ENCODE measurements around the gene DOC2B. TPM values are rescaled to one million over a fixed set of nuclear protein-coding genes. Genes with fewer than 3 reads are reported as not detected.
"Not testable (repeated sequence)": the region's sequence is repeated elsewhere in the genome, so short reads cannot be mapped to it uniquely, and the experiment has no call there.

Gene DOC2B
- total RNA-seq, 1 experiment from 2014 or later: not detected

DNA sequence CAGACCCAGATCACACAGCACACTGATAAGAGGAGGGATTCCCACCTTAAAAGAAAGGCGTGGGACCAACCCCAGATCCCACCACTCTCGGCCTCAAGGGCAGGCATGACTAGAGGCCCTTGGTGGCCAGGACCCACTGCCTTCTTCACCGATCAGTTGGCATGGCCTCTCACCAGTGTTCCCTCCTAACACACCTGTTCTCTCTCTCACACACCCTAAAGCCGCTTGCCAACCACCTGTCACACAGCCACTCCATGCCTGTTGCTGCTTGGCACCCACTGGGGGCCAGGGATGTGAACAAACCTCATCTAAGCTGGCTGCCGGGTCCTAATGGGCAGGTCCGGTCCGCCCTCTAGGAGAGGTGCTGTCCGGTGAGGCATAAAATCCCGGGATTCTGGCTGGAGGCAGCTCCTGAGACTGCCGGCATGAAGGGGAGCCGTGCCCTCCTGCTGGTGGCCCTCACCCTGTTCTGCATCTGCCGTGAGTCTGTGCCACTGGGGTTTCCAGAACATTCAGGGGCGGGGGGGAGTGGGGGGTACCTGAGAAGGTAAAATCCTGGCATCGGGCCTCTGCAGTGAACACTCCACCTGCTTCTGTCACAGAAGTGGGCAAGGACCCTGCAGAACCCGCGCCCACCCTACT lies 44.2 kb downstream of the DOC2B start, which contains the start of gene SCGB1C2:
Gene SCGB1C2, plus strand, starts transcription at position 404 of the 642 bp plus-strand sequence. Its CDS starts 22 bp downstream, at position 426.
- in situ Hi-C loops (cut with HindIII; ENCODE audit: low sequenced_read_pairs): not testable (repeated sequence)

DNA sequence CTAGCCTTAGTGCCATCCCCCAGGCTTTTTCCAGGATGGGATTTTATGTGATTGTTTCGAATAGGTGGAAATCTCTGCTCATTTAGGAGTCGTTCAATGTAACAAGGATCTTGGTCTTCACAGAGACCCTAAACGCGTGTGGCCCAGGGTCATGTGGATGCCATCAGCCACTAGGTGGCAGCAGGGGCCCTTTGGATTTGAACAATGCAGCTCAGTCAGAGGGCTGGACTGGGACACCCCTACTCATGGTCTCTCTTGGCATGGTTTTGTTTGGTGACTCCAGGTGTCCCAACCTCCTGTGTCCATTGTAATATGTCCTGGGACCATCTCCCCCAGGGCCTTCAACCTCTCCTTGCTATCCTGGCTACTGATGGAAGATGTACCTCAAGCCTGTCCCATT lies 44.9 kb downstream of the DOC2B start:
- DNase-seq (ENCODE audit: low spot score); in situ Hi-C loops (cut with HindIII; ENCODE audit: low sequenced_read_pairs): not testable (repeated sequence)

More for the DNA sequence above, 44.2 kb downstream of the DOC2B start, which contains the start of gene SCGB1C2:
- not testable (repeated sequence) for DNase-seq (ENCODE audit: low spot score)

DNA sequence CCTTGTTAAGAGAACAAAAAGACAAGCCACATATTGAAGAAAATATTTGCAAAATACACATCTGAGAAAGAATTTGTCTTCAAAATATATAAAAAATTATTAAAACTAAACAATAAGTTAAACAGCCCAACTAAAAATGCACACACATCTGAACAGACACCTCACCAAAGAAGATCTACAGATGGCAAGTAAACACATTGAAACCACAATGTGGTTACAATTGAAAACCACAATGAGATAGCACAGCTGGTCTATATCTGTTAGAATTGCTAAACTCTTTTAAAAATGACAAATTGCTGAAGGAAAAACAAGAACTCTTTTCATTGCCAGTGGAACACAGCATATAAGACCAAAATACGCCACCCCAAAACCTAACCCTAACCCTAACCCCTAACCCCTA lies 45.6 kb downstream of the DOC2B start:
- DNase-seq (ENCODE audit: low spot score); in situ Hi-C loops (cut with HindIII; ENCODE audit: low sequenced_read_pairs): not testable (repeated sequence)

DNA sequence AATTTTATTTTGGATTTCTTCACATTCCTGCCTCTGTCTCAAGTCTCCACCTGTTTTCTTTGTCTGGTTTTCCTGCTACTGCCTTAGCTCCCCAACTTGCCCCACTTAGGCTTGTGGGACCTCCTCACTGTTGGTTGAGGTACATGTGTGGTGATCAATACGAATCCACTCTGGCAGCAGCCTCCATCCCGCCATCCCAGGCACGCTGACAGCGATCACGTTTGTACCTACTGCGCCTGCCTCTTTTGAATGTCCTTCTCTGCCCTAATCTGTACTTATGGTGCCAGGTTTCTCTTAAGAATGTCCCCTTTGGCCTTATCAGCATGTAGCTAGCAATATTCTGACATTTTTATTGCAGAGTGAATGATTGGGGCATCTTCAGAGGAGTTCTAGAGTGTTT lies 46.4 kb downstream of the DOC2B start:
- DNase-seq (ENCODE audit: low spot score); in situ Hi-C loops (cut with HindIII; ENCODE audit: low sequenced_read_pairs): not testable (repeated sequence)

DNA sequence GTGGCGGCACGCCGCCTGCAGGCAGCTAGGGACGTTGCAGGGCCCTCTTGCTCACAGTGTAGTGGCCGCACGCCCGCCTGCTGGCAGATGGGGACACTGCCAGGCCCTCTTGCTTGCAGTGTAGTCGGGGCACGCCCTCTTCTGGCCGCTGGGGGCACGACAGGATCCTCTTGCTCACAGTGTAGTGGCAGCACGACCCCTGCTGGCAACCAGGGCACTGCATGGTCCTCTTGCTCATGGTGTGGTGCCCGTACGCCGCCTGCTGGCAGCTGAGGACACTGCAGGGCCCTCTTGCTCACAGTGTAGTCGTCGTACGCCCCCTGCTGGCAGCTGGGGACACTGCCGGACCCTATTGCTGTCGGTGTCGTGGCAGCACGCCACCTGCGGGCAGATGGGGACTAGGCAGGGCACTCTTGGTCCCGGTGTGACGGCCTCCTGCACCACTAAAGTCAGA lies 47.1 kb downstream of the DOC2B start:
- in situ Hi-C loops (cut with HindIII; ENCODE audit: low sequenced_read_pairs); DNase-seq (ENCODE audit: low spot score): not testable (repeated sequence)

DNA sequence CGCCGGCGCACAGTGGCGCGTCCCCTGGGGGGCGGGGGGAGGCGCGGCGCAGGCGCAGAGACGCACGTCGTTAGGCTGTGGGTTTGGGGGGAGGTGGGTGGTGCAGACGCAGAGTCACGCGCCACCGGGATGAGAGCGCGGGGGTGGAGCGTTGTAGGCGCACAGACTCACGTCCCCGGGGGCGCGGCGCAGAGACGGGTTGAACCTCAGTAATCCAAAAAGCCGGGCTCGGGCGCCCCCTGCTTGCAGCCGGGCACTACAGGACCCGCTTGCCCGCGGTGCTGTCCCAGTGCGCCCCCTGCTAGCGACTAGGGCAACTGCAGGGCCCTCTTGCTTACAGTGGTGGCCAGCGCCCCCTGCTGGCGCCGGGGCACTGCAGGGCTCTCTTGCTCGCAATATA lies 47.5 kb downstream of the DOC2B start:
- DNase-seq (ENCODE audit: low spot score); in situ Hi-C loops (cut with HindIII; ENCODE audit: low sequenced_read_pairs): not testable (repeated sequence)

DNA sequence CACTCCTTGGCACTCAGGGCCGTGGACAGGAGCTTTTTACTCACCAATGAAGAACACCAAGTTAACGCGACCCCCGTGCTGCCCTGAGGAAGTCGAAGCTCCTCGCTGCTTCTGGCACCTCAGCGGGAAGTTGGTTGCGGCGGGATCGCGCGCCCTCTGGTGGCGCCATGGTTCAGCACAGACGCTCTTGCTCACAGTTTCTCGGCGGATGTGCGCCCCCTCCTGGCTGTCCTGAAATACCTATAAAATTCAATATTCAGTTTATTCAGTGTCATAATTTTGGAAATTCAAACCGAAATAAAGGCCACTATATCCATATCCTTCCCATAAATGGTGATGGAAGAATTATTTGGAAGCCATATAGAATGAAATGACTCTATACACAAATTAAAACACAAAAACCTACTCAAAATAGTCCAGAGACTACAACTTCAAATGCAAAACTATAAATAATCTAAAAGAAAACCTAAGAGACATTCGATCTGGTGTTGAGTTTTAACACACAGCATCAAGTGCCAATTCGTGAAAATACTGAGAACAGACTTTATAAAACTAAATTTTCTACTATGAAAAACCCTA lies 63.0 kb downstream of the DOC2B start:
- in situ Hi-C loops (cut with HindIII; ENCODE audit: low sequenced_read_pairs): not testable (repeated sequence)

DNA sequence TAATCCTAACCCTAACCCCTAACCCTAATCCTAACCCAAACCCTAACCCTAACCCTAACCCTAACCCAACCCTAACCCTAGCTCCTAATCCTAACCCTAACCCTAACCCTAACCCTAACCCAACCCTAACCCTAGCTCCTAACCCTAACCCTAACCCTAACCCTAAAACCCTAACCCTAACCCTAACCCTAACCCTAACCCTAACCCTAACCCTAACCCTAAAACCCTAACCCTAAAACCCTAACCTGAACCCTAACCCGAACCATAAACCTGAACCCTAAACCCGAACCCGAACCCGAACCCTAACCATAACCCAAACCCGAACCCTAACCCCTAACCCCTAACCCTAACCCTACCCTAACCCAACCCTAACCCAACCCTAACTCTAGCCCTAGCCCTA lies 68.3 kb downstream of the DOC2B start:
- DNase-seq (ENCODE audit: low spot score); in situ Hi-C loops (cut with HindIII; ENCODE audit: low sequenced_read_pairs): not testable (repeated sequence)

More for the DNA sequence above, 63.0 kb downstream of the DOC2B start:
- not testable (repeated sequence) for DNase-seq (ENCODE audit: low spot score)

Other genes with a start within 250 kb of the DOC2B start
- gene SCGB1C2, start 44.1 kb downstream of the DOC2B start, total RNA-seq (2014; rRNA removed; shearing (Covaris generic)): not detected in 2 replicates
- gene RPH3AL, start 171.2 kb upstream of the DOC2B start, total RNA-seq (2014; rRNA removed; shearing (Covaris generic)): 6.9 and 17.8 TPM in 2 replicates